H54 (cell line): ENCODE data around the gene ATRN.
A peak's percentile ranks its signal among the peaks of the same experiment; 100 is the strongest.

ENCODE experiments used
- DNase-seq: peaks from one replicate; pipeline ENCODE4 v3.0.0; 2011; ENCODE audit warnings: low spot score, mixed read lengths; ENCODE audit not compliant: insufficient read length
- FAIRE-seq: peaks from 3 replicates; lab custom pipeline; 2011; peaks lifted over from hg19 to GRCh38; lab: Jason Lieb, UNC
- POLR2A ChIP-seq: IDR thresholded peaks from 2 replicates; pipeline ENCODE4 v1.6.1; 2011; ENCODE audit warnings: low read depth, mild to moderate bottlenecking, low read length

Gene ATRN

DNA sequence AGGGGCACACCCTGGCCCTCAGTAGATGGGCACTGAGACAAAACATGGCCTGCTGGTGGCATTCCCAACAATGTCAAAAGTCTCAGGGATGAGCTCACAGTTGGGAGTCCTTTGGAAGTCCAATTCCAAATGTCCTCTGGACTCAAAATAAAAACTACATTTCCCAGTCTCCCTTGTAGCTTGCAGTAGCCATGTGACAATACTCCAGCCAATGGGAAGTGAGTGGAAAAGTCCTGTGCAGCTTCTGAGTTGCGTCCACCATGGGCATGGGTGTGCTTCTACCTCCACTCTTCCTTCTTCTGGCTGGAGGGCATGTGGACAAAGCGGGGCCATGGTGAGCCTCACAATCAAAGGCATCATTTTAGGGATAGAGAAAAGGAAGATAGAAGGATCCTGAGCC, 216.8 kb downstream of the ATRN start:
- DNase-seq (peak; percentile 69), FAIRE-seq (no peak)
- TF ChIP-seq POLR2A, result no peak

- DNase-seq (no peak), FAIRE-seq (no peak)
- no peak for TF ChIP-seq POLR2A
Measured at GRCh38 chr20:3689978-3690377, 219.2 kb downstream of the ATRN start.

- DNase-seq (no peak), FAIRE-seq (no peak)
- no peak for TF ChIP-seq POLR2A
Measured at GRCh38 chr20:3690413-3690812, 219.6 kb downstream of the ATRN start.

DNA sequence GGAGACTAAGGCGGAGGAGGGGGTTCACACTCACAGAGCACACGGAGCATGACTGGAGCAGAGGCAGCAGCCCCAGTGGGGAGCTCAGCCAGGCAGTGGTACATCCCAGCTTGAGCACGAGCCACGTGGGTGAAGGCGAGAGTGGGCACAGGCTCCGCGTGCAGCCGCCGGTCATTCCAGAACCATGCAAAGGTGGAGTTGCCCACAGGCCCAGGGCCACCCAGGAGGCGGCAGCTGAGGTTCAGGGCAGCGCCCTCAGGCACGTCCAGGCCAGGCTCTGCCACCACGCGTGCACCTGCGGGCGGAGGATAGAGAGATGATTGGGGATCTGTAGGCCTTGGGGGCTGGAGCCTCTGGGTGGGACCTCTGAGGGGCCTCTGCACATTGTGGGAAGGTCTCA, 220.5 kb downstream of the ATRN start:
- no peak for TF ChIP-seq POLR2A
- FAIRE-seq (no peak), DNase-seq (no peak)

- no peak for TF ChIP-seq POLR2A
- no peak for FAIRE-seq
- DNase-seq, result no peak
Measured at GRCh38 chr20:3691897-3692296, 221.1 kb downstream of the ATRN start.

DNA sequence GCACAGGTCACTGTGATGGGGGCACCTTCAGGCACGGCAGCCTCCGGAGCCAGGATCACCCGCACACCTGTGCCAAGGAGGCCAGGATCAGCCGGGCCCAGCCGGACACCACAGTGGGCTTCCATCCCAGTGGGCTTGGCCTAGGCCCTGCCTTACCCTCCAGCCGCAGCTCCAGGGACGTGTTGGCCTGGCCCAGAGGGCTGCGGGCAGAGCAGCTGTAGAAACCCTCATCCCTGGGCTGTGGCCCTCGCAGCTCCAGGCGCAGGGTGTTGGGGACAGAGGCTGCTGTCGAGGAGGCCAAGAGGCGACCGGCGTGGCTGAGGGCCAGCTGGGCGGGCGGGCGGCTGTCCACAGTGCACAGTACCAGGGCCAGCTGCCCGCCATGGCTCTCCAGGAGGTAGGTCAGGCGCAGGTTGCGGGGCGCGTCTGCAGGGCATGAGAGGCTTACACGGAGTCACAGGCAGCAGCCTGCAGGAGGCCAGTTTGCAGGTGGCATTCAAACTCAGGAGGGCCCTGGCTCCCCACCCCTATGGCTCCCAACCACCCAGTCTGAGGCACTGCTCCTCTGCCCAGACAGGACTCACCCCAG, 222.0 kb downstream of the ATRN start:
- no peak for TF ChIP-seq POLR2A
- no peak for FAIRE-seq
- no peak for DNase-seq

- FAIRE-seq (no peak), DNase-seq (no peak)
- no peak for TF ChIP-seq POLR2A
Measured at GRCh38 chr20:3693376-3693775, 222.6 kb downstream of the ATRN start.

GRCh38 chr20:3694864-3695263, 224.0 kb downstream of the ATRN start:
- no peak for FAIRE-seq
- no peak for TF ChIP-seq POLR2A
- no peak for DNase-seq

GRCh38 chr20:3696200-3696599, 225.4 kb downstream of the ATRN start:
- no peak for FAIRE-seq
- no peak for DNase-seq
- no peak for TF ChIP-seq POLR2A

- no peak for TF ChIP-seq POLR2A
- DNase-seq, result no peak
- FAIRE-seq, result no peak
Measured at GRCh38 chr20:3696745-3697587, 226.1 kb downstream of the ATRN start.

DNA sequence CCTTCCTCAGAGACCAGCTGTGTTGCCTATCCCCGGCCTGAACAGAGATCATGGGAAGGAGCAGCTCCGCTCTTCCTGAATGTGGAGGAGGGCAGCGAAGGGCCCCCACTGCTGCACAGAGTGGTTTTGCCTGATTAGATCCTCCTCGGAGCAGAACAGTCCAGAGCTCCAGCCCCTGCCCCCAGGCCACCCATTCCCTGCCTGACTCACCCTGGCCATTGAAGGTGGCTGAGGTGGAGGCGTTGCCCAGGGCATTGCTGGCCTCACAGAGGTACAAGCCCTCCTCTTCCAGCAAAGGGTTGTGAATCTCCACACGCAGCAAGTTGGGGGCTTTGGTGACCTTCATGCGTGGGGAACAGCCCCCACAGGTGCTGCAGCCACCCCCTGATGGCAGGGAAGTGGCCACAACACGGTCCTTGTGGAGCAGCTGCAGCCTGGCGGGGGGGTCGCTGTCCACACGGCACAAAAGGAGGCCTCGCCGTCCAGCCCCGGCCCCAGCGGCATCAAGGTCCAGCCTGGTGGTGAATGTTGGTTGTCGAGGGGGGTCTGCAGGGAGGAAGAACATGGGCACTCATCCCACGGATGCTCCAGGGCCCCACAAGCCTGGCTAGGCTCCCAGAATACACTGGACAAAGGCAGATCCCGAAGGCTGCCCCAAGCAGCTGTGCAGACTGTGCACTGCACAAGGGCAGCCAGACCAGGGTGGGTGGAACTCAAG, 226.9 kb downstream of the ATRN start:
- no peak for TF ChIP-seq POLR2A
- FAIRE-seq, result no peak
- no peak for DNase-seq

DNA sequence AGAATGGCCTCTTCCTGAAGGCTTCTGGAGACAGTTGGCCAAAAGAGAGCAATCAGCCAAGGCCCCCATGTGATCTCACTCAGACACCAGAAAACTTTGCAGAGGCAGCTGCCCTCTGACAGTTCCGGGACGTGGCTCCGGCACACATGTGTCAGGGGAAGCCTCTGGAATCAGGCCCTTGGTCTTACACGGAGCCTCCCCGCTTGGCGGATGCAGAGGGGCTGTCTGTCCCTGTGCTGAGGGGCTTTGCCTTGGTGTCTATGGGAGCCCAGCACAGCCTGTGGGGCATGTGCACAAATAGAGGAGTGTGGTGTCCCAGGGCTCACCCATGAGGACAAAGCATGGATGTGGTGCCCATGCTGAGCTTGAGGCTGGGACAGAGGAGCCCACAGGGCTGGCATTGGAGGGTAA, 227.8 kb downstream of the ATRN start:
- FAIRE-seq, result no peak

GRCh38 chr20:3699037-3699436, 228.2 kb downstream of the ATRN start:
- no peak for TF ChIP-seq POLR2A
- FAIRE-seq (no peak), DNase-seq (no peak)

More for the DNA sequence above, 227.8 kb downstream of the ATRN start:
- TF ChIP-seq POLR2A, result no peak
- DNase-seq, result no peak
